B cell (primary cell): ENCODE results near the gene CTDSP2. TPM values are rescaled to one million over a fixed set of nuclear protein-coding genes. Genes with fewer than 3 reads are reported as not detected.

Experiments used
- ATAC-seq: fragments of 200-7000 bp; cut with Tn5 transposase; one replicate; pipeline ENCODE4 v1.10.0; 2021; ENCODE audit warnings: low read depth, mild to moderate bottlenecking, moderate number of reproducible peaks, moderate library complexity
- CTCF ChIA-PET: fragments of 350-600 bp; sonication (Branson Sonifier 250); formaldehyde crosslinking; loops from one replicate; lab custom pipeline; 2021; ENCODE audit warnings: antibody characterized with exemption, inconsistent platforms; lab: Charles Lee
- POLR2A ChIA-PET: fragments of 350-600 bp; sonication (Branson Sonifier 250); formaldehyde crosslinking; loops from one replicate; lab custom pipeline; 2021; ENCODE audit warnings: antibody characterized with exemption; lab: Charles Lee
- DNase-seq: peaks from one replicate; pipeline ENCODE4 v3.0.0; 2013
- H2AFZ ChIP-seq: 2 replicates; pipeline ENCODE4 v1.6.1; 2012; ENCODE audit warnings: mild to moderate bottlenecking, low read depth, low read length; ENCODE audit not compliant: insufficient read depth, poor library complexity, severe bottlenecking
- H3K27ac ChIP-seq, 2 donors: 1 replicate in 1 of 2; 2 replicates in 1 of 2; pipeline ENCODE4 v1.5.1; 2012 to 2013; ENCODE audit warnings: low read length in 2 of 2, mild to moderate bottlenecking in 2 of 2, moderate library complexity in 1 of 2
- H3K27me3 ChIP-seq, 4 experiments: fragments of 200-600 bp in 1 of 4; sonication (generic) in 1 of 4; replicated peaks in 1 of 4; 1 replicate in 2 of 4; 2 replicates in 2 of 4; pipeline versions ENCODE4 v1.6.1 to v1.7.0; 2013 to 2016; ENCODE audit warnings: low read length in 3 of 4, mild to moderate bottlenecking in 2 of 4, mixed read lengths in 1 of 4, moderate library complexity in 1 of 4; ENCODE audit not compliant: insufficient read depth in 4 of 4, control insufficient read depth in 3 of 4; ENCODE audit errors: control extremely low read depth in 1 of 4
- H3K36me3 ChIP-seq, 2 experiments: replicated peaks in 1 of 2; 1 replicate in 1 of 2; 2 replicates in 1 of 2; pipeline versions ENCODE4 v1.6.1 to v1.7.1; 2013; ENCODE audit warnings: low read length in 1 of 2; ENCODE audit not compliant: insufficient read depth in 2 of 2, control insufficient read depth in 1 of 2; ENCODE audit errors: control extremely low read depth in 1 of 2, extremely low read depth in 1 of 2
- H3K4me1 ChIP-seq, 2 donors: fragments of 200-600 bp in 1 of 2; sonication (generic) in 1 of 2; 1 replicate in 1 of 2; 2 replicates in 1 of 2; pipeline versions ENCODE4 v1.5.1 to v1.6.1; 2013 to 2017; ENCODE audit warnings: low read length in 2 of 2; ENCODE audit not compliant: control insufficient read depth in 2 of 2, insufficient read depth in 2 of 2
- H3K4me2 ChIP-seq: replicated peaks from 2 replicates; pipeline ENCODE3; 2012; ENCODE audit warnings: mild to moderate bottlenecking, low read depth, low read length; ENCODE audit not compliant: poor library complexity, severe bottlenecking
- H3K4me3 ChIP-seq, 5 experiments: fragments of 200-600 bp in 1 of 5; sonication (generic) in 1 of 5; 1 replicate in 3 of 5; 2 replicates in 2 of 5; pipeline versions ENCODE4 v1.5.1 to v1.7.0; 2011 to 2016; ENCODE audit warnings: low read length in 4 of 5, mild to moderate bottlenecking in 4 of 5, low read depth in 2 of 5, control low read depth in 1 of 5, moderate library complexity in 1 of 5; ENCODE audit not compliant: insufficient read depth in 1 of 5; ENCODE audit errors: control extremely low read depth in 1 of 5, extremely low read depth in 1 of 5
- H3K79me2 ChIP-seq: fragments of 200-600 bp; sonication (generic); one replicate; pipeline ENCODE4 v1.6.0; 2016; ENCODE audit warnings: low read length; ENCODE audit not compliant: control insufficient read depth, insufficient read depth
- H3K9ac ChIP-seq: fragments of 200-600 bp; sonication (generic); 2 replicates; pipeline ENCODE4 v1.6.1; 2017; ENCODE audit warnings: mild to moderate bottlenecking, low read length, moderate library complexity
- H3K9me3 ChIP-seq, 3 donors: one replicate each; pipeline versions ENCODE4 v1.6.1 to v1.7.1; 2013; ENCODE audit warnings: low read length in 2 of 3; ENCODE audit not compliant: control insufficient read depth in 2 of 3, insufficient read depth in 1 of 3; ENCODE audit errors: control extremely low read depth in 1 of 3
- H4K20me1 ChIP-seq: 2 replicates; pipeline ENCODE4 v1.6.0; 2012; ENCODE audit warnings: mild to moderate bottlenecking, low read length; ENCODE audit not compliant: insufficient read depth, control insufficient read depth, poor library complexity, severe bottlenecking
- H3K27ac Mint-ChIP-seq: one replicate; pipeline ENCODE4 v1.8.0; 2021; ENCODE audit warnings: mixed read lengths
- H3K27me3 Mint-ChIP-seq: one replicate; pipeline ENCODE4 v1.8.0; 2021; ENCODE audit warnings: mixed read lengths
- H3K4me1 Mint-ChIP-seq: one replicate; pipeline ENCODE4 v1.8.0; 2021; ENCODE audit warnings: mixed read lengths
- H3K4me3 Mint-ChIP-seq: one replicate; pipeline ENCODE4 v1.8.0; 2021; ENCODE audit warnings: mixed read lengths
- H3K9me3 Mint-ChIP-seq: one replicate; pipeline ENCODE4 v1.8.0; 2022; ENCODE audit warnings: mixed read lengths; ENCODE audit not compliant: insufficient read depth
- EZH2 ChIP-seq: IDR thresholded peaks from 2 replicates; pipeline ENCODE4 v1.6.1; 2012; ENCODE audit warnings: borderline replicate concordance, low read depth, mild to moderate bottlenecking, moderate library complexity, low read length; ENCODE audit not compliant: insufficient read depth, poor library complexity, severe bottlenecking
- WGBS: methylation state at CpG from one replicate; pipeline ENCODE4 v1.1.5; 2013; ENCODE audit warnings: missing lambda C conversion rate; ENCODE audit not compliant: insufficient coverage; 5-methylcytosine and 5-hydroxymethylcytosine counted together
- intact Hi-C: fragments of 100-400 bp; cut with micrococcal nuclease; formaldehyde crosslinking; loops from one replicate; pipeline ENCODE4 v1.10.0; 2022
- polyA plus RNA-seq: library from polyadenylated mRNA; depleted of rRNA; stranded (reverse); fragments of >200 nt; gene quantifications from 2 replicates; pipeline ENCODE4 v1.2.3, GENCODE V29; 2012
- total RNA-seq, 2 donors: library from RNA; stranded (reverse); fragments of 120-200 nt in 1 of 2; gene quantifications; 1 replicate in 1 of 2; 2 replicates in 1 of 2; pipeline versions ENCODE4 v1.2.3 to v1.2.4, GENCODE V29; 2013 to 2022
- TF ChIP-seq, protein P1 (sequence below): fragments of 200-600 bp; IDR thresholded peaks from one replicate; pipeline ENCODE4 v1.8.0; 2022; ENCODE audit warnings: antibody characterized with exemption, mild to moderate bottlenecking

Gene CTDSP2
- total and polyA plus RNA-seq, 2 donors (not counting 1 experiment from before 2014, with no cell fraction given) = 99.1 to 209 TPM

DNA sequence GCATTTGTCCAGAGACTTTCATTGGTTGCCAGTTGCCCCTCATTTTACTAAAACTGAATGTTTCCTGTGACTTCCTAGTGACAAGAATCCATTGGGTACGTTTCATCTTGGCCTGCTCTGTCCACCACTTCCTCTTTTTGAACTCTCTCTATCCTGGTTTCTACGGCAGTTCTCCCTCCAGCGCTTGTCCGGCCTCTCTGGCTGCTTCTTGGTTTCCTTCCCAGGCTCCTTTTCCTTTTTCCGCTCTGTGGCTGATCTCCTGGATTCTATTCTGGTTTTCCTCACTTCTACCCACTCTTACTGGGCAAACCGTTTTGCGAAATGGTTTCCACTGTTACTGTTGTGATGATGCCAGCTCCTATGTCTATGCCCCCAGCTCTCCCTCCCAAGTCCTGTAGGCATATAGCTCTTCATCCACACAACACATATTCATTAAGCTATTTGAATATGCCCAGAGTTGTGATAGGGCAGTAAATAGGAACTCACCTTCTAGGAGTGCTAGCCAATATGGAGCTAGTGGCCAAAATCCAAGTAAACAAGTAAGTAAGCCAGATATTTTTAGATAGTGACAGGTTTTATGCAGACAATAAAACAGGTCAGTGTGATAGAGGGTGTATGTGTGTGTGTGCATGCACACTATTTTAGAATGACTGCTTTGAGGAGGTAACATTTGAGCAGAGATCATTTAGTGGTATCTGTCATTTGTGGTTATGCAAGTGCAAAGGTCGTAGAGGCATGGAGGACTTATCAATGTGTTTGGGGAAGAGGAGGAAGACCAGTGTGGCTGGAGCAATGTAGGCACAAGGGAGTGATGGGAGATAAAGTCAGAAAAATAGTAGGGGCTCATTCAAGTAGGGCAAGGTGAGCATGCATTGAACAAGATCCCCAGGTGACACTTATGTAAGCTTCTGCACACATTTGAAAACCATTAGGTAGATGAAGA, 27.9 kb upstream of the CTDSP2 start:
- Histone ChIP-seq H2AFZ (no peak overlapping the region), H3K4me1 (no peaks in the 10 kb centered on the region), H3K36me3 (no peaks in the 10 kb centered on the region), H3K27ac (no peak overlapping the region), H3K9me3 (no peaks in the 10 kb centered on the region), H4K20me1 (no peaks in the 10 kb centered on the region), H3K79me2 (no peaks in the 10 kb centered on the region), H3K27me3 (peaks cover 0 to 2% (median 0%) of the 10 kb centered on the region in 4 experiments), H3K9ac (no peak overlapping the region), H3K4me2 (no peak overlapping the region), H3K4me3 (no peak overlapping the region)
- no peak for DNase-seq
- POLR2A ChIA-PET = no interaction called here
- Mint-ChIP-seq H3K4me3 (no peak overlapping the region), H3K27me3 (peaks cover 14% of the 10 kb centered on the region), H3K27ac (no peak overlapping the region), H3K4me1 (peaks cover 4% of the 10 kb centered on the region), H3K9me3 (no peaks in the 10 kb centered on the region)
- TF ChIP-seq, protein P1, sequence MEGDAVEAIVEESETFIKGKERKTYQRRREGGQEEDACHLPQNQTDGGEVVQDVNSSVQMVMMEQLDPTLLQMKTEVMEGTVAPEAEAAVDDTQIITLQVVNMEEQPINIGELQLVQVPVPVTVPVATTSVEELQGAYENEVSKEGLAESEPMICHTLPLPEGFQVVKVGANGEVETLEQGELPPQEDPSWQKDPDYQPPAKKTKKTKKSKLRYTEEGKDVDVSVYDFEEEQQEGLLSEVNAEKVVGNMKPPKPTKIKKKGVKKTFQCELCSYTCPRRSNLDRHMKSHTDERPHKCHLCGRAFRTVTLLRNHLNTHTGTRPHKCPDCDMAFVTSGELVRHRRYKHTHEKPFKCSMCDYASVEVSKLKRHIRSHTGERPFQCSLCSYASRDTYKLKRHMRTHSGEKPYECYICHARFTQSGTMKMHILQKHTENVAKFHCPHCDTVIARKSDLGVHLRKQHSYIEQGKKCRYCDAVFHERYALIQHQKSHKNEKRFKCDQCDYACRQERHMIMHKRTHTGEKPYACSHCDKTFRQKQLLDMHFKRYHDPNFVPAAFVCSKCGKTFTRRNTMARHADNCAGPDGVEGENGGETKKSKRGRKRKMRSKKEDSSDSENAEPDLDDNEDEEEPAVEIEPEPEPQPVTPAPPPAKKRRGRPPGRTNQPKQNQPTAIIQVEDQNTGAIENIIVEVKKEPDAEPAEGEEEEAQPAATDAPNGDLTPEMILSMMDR = no peak
- no peak for TF ChIP-seq EZH2
- intact Hi-C loops = no loop called here
- CTCF ChIA-PET = interaction anchor here (1.0 to 1.7 kb wide), 3 partner anchors 9 to 42 kb away, joined by 3 to 7 read pairs (median 3); no protein-coding TSS in a partner anchor
- WGBS = 78% methylated on average over 6 of the region's 8 CpGs
- no peak for ATAC-seq

DNA sequence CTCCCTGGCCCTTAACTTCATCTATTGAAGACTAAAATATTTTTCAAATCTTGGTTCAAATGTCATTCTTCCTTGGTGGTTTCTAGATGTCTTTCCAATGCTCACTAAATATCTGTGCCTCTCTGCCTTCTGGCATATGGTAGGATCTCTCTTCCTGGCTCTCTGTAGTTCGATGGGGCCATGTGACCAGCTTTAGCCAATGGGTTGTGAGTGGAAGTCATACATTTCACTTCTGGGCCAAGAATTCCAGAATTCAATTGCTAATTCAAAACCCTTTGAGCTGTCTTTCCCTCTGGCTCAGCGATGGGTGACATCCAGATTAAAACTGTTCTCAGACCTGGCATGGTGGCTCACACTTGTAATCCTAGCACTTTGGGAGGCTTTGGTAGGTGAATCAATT, 25.8 kb upstream of the CTDSP2 start:
- Histone ChIP-seq H3K4me1 (no peaks in the 10 kb centered on the region), H3K9me3 (no peaks in the 10 kb centered on the region), H3K4me2 (no peak overlapping the region), H3K9ac (no peak overlapping the region), H4K20me1 (no peaks in the 10 kb centered on the region), H2AFZ (no peak overlapping the region), H3K4me3 (no peak overlapping the region), H3K27ac (no peak overlapping the region), H3K36me3 (no peaks in the 10 kb centered on the region), H3K27me3 (peaks cover 0 to 8% (median 3%) of the 10 kb centered on the region in 4 experiments), H3K79me2 (no peaks in the 10 kb centered on the region)
- WGBS = 100% methylated on average over 1 of the region's 2 CpGs
- intact Hi-C loops = no loop called here
- Mint-ChIP-seq H3K27ac (no peak overlapping the region), H3K4me3 (no peak overlapping the region), H3K4me1 (peaks cover 4% of the 10 kb centered on the region), H3K27me3 (peaks cover 17% of the 10 kb centered on the region), H3K9me3 (no peaks in the 10 kb centered on the region)
- CTCF ChIA-PET = no interaction called here
- TF ChIP-seq, protein P1 = no peak
- TF ChIP-seq EZH2 = no peak
- ATAC-seq (no peak), DNase-seq (no peak)
- POLR2A ChIA-PET = no interaction called here
